Measurements from ENCODE around the gene TMEM135. TPM values are rescaled to one million over a fixed set of nuclear protein-coding genes. Genes with fewer than 3 reads are reported as not detected.
"Not testable (repeated sequence)": the region's sequence is repeated elsewhere in the genome, so short reads cannot be mapped to it uniquely, and the experiment has no call there.

TMEM135 gene
- total RNA-seq, result 43.2 TPM

DNA sequence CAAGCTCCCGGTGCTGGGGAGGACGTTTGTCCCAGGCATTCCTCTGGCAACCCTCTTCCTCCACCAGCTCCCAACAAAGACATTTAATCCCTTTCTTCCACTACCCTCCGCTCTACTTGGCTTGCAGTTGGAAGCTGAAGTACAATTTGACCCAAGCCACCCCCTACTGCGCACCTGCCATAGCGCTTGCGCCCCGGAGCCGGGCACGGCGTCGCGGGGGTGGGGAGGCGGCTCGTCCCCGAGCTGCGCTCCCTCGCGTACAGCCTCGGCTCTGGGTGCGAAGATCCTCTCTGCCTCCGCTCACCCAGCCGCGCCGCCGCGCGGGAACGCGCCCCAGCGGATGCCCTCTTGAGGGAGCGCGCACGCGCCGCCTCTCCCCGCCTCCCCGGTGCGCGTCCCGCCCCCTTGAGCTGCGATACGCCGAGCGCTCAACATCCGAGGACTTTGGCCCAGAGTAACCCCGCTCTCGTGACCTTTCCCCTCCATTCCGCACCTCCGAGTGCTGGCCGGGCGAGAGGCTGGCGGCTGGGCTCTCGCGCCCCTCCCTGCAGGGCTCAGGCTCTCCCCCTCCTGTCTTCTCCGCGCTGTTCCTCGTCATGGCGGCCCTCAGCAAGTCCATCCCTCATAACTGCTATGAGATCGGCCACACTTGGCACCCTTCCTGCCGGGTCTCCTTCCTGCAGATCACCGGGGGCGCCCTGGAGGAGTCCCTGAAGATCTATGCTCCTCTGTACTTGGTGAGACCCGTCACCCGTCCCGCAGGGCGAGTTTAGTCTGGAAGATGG, at the start of gene TMEM135:
TSS of gene TMEM135 (plus strand) at position 485 of the 785 bp plus-strand sequence. CDS start at position 597, 112 bp downstream.
- peak; percentile 94 for DNase-seq

DNA sequence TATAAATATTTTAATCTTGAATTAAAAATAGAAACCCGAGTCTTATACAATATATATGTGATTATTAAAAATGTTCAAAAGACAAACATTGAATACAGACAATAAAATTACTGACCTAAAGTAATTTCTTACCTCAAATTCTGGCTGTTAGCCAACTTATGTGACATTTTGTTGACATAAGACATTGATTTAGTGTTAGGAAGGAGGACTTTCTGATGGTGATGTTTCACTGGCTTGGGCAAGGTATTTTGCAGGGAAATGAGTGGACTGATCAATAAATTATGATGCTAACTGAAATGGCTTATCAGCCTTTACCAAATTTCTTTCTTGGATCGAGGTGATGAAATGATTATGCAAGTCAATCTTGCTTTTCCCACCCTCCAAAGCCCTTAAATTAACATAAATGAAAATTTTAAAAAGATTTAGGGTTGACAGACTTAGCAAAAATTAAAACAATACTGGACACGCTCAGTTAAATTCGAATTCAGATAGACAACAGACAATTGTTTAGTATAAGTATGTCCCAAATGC, 49.3 kb upstream of the TMEM135 start:
- no peak for DNase-seq

DNA sequence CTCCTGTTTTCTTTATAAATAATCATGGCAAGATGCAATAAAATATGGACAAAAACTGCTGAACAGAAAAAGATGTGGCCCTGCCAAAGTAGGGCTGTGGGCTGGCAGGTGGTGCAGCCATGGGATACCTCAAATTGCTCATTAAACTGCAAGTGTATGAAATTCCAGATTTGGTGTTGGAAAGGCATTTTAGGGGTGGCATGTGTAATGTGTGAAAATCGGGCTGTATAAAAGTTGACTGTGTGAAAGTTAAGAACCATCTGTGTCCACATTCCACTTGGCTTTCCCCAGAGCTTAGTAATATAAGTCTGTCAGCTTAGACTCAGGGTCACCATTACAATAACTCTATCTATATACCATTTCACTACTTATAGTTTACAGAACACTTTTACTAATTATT, 47.7 kb upstream of the TMEM135 start:
- DNase-seq, result no peak

DNA sequence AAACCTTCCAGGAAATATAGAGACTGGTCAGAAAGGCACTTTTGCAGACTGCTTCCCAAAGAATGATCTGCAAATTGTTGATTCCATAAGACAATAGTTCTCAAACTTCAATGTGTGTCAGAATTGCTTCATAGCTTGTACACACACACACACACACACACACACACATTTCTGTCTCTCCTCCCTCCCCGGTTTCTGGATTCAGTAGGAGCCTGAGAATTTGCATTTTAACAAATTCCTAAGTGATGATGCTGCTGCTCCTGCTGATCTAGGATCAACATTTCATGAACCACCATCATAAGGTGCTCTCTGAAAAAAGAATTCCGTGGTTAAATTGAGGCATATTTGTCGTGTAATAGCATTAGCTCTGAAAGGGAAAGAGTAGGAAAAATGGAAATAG, 47.2 kb upstream of the TMEM135 start:
- no peak for DNase-seq

DNA sequence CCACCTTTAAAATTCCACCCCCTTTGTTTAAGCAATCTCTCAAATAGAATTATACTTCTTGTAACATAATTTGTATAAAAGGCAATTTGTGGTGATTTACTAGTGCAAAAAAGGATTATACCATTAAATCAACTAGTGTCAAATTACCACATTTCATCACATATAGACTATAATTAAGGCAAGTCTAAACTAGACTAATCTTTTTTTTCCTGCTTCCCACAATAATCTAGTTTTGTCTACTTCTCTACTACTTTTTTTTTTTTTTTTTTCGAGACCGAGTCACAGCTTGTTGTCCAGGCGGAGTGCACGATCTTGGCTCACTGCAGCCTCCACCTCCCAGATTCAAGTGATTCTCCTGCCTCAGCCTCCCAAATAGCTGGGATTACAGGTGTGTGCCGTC, 46.4 kb upstream of the TMEM135 start:
- no peak for DNase-seq

DNA sequence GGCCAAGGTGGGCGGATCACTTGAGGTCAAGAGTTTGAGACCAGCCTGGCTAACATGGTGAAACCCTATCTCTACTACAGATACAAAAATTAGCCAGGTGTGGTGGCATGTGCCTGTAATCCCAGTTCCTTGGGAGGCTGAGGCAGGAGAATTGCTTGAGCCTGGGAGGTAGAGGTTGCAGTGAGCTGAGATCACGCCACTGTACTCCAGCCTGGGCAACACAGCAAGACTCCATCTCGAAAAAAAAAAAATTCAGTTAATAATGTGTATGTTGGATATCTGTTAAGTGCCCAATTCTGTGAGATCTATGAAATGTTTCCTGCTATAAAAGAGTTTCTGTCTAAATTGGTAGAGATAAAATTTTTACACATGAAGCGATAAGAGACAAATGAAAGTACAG, 45.4 kb upstream of the TMEM135 start:
- DNase-seq, result not testable (repeated sequence)

DNA sequence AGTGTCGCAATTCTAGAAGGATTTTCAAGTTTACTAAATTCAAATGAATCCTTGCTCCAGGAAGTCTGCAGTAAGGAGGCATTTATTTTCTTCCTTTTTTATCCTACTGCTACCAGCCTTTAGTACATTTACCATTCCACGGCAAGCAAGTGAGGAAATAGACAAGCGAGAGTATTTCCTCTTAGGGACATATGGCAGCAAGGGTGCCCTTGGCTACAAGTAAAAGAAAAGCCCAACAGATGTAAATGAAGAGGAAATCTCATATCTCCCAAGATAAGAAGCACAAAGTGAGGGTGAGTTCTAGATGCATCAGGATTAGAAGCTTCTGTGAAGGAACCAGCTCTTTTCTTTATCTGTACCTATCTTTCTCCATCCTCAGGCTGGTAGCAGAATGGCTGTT, 44.7 kb upstream of the TMEM135 start:
- no peak for DNase-seq

DNA sequence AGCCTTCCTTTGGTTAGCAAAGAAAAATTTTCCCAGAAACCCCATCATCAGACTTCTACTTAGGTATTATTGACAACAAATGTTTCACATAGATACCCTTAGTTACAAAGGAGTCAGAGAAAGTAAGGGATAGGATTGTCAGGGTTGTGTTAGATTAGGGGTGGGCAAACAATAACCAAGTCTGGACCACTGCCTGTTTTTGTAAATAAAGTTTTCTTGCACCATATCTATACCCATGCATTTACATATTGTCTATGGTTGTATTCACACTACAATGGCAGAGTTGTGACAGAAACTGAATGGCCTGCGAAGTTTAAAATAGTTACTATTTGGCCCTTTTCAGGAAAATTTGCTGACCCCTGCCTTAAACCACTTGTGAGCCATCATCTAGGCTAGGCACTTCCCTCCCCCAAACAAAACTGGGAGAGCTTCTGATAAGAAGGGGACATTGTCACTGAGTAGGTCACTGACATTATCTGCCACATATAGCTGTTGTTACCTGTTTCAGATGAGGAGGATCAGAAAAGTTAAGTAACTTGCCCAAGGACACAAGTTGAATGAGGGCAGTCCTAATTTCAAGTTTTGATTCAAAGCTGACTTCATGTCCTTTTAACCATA, 40.7 kb upstream of the TMEM135 start:
- DNase-seq, result no peak

DNA sequence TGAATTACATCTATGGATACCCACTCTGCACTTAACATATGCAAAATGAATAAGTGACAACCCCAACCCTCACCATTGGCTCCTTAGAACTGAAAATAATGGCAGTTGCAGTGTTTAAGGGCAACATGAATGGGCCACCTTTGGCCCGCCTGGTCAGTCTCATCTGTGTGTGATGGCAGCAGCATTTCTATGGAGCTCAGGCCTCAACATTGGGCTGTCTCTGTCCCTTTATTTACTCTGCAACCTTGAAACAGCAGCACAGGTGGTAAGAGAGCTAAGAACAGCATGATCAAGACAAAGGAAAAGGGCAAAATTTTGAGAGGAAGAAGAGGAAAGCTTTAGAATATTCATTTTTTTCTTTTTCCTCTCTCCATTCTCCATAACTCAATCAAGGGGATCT, 38.3 kb upstream of the TMEM135 start:
- DNase-seq, result no peak

DNA sequence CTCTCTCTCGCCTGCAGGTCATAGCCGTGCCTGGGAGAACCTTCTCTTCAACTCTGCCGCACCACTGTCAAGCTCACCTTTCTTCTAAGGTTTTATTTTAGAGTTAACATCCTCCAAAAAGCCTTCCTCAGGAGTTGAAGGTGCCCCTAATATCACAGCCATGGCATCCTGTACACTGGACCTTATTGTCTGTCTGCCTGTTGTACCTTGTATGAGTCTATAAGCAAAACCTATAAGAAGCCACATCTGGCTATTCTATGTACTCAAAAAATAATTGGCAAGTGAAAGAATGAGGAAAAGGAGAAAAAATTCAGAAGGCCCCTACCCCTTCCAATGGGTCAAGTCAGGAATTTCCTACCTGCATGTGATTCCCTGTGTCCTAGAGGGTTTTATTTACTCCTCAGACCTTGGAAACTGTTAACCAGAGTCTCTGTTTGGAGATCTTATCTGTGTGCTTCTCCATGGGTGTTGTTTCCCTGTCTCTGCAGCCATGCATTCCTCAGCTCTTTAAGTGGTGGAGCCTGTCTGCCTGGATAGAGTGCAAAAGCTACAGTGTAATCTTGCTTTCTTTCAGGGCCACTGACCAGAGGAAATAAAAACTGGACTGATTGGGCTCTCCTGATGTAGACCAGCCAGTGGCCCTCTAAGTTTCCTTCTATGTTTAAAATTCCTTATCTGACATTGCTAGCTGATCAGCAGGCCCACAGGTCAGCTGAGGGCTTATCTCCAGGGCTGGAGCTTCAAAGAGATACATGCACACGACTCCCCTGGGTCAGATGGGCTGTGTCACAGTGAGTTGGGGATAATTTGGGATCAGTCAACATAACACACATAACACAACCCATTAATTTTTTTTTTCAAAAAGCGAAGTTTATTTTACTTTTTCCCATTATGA, 37.6 kb upstream of the TMEM135 start:
- no peak for DNase-seq

DNA sequence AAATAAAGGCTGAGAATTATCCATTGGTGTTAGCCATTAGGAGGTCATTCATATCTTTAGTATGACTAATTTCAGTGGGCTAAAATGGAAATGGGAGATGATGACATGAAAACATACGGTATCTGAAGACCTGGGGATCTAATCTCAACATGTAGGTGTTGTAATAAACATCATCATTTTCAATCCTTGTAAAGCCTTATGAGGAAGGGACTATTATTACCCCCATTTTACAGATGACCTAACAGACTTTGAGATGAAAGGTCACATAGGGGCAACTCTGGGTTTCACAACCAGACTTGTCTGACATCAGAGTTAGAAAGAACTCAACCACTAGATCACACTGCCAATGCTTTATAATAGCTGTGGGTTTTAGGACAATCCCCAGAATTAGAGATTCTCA, 34.8 kb upstream of the TMEM135 start:
- no peak for DNase-seq

DNA sequence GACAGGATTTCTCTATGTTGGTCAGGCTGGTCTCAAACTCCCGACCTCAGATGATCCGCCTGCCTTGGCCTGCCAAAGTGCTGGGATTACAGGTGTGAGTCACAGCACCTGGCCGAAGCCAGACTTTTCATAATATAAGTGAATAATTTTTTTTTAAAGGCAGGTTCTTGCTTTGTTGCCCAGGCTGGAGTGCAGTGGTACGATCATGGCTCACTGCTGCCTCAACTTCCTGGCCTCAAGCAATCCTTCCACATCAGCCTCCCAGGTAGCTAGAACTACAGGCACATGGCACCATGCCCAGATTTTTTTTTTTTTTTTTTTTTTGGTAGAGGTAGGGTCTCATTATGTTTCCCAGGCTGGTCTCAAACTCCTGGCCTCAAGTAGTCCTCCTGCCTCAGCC, 33.5 kb upstream of the TMEM135 start:
- not testable (repeated sequence) for DNase-seq

DNA sequence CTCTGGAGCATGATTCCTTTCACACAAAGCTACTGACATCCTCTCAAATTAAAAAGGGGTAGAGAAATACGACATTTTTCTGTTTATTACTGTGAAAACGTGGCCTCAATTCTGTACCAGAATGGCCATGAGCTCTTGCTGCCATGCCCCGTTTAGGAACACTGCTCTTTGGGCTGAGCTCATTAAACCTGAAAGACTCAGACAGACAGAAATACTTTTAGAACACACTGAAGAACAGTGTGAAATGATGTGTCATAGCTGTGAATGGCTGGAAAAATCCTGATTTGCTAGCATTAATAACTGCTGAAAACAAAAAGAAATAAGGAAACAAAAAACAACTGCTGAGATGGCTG, 32.2 kb upstream of the TMEM135 start:
- no peak for DNase-seq

DNA sequence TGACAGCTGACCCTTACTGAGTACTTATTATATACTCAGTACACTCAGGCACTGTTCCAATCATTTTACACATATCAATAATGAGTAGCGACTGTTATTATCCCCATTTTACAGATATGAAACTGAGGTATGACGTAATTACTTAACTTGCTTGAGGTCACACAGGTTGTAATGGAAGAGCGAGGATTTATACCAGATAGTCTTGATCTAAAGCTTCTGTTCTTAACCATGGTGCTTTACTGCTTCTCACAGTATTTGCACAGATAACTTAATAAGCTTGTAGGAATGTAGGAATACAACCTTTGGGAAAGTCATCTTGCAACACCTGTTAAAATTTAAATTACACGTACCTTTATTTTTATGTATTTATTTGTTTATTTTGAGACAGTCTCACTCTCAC, 31.7 kb upstream of the TMEM135 start:
- DNase-seq, result no peak

DNA sequence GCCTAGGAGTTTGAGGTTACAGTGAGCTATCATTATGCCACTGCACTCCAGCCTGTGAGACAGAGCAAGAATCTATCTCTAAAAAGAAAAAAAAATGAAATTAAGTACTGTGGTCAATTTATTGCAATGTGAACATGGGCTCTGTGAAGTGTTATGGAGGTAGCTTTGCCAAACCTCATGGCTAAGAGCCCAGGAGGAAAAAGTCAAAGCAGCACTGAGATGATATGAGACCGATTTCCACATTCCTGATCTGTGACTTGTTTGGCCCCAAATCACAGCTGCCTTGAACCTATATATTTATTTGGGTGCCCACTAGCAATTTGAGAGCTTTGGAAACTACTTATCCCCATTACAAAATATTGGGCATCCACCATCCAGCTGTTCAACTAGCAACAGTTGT, 29.8 kb upstream of the TMEM135 start:
- no peak for DNase-seq

DNA sequence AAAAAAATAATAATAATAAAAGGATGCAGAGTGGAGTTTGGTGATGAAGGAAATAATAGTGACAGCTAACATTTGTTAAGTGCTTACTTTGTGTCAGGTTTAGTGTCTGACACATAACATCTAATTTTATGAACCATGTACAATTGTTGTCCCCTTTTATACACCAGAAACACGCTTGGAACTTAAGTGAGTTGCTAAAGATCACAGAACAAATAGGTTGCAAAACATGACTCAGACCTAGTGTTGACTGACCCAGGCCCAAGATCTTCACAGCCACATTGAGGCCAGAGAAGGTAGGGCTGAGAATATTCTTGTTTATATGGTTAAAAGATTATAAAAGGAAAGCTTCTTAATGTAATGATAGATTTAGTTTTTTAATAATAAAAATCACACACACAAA, 25.6 kb upstream of the TMEM135 start:
- DNase-seq, result no peak

DNA sequence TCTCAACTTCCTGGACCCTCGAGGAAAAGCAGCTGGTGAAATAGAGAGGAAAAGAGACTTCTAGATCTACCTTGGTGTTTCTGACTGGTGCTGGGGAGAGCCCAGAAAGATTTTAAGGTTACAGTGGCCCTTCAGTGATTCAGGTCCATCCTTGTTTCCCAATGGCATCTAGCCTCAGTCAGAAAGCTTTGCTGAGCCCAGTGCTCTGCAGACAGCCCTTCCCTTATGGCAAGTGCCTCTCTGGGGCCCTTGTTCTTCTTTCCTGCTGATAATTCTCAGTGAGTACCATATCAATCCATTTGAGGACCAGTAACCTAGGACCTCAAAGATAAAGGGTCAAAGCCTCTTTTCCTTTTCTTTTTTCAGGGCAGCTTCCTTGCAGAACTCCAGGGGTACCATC, 25.1 kb upstream of the TMEM135 start:
- no peak for DNase-seq

DNA sequence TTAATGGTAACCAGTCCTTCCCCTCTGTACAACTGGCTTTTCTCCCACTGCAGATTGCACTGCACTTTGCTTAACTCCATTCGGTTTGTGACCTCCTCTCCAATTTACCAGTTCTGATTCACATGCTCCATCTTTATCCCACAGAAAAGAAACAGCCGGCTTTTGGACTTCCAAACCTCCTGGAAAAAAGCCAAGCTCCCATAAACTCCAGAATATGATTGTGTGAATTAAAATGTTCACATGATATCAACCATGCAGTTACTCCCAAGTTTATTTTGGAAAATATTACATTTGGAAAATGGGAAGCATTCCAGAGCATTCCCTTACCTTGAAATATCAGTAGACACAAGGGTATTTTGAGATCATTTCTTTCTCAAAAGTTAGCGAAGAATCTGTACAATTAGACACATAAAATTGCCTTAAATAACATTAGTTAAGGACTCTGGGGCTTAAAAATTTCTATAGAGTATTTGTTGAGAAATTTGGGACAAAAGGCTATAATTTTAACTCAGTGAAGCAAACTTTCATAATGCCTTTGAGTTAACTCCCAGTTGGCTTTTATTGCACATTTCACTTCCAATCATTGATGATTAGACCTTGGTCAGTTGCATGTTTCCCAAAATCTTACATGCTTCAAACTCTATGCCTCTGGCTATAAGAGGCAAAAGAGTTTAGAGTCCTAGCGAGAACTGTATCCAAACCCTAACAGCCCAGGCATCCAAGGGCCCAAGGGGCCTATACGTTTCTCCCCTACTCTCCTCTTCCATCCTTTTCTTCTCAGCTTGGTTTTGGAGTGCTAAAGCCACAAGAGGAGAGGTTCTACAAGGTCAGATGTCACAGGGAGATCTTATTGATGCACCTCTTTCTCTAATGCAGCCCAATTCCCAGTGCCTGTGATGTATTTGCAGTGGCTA, 23.6 kb upstream of the TMEM135 start:
- no peak for DNase-seq

DNA sequence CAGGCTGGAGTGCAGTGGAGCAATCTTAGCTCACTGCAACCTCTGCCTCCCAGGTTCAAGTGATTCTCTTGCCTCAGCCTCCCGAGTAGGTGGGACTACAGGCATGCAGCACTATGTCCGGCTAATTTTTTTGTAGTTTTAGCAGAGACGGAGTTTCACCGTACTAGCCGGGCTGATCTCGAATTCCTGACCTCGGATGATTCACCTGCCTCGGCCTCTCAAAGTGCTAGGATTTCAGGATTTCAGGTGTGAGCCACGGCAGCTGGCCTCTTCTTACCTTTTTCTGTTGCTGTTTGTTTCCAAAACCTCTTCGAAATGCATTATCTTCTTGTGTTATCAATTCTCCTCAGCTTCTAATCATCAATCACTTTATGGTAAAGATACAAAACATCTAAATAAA, 22.1 kb upstream of the TMEM135 start:
- no peak for DNase-seq

DNA sequence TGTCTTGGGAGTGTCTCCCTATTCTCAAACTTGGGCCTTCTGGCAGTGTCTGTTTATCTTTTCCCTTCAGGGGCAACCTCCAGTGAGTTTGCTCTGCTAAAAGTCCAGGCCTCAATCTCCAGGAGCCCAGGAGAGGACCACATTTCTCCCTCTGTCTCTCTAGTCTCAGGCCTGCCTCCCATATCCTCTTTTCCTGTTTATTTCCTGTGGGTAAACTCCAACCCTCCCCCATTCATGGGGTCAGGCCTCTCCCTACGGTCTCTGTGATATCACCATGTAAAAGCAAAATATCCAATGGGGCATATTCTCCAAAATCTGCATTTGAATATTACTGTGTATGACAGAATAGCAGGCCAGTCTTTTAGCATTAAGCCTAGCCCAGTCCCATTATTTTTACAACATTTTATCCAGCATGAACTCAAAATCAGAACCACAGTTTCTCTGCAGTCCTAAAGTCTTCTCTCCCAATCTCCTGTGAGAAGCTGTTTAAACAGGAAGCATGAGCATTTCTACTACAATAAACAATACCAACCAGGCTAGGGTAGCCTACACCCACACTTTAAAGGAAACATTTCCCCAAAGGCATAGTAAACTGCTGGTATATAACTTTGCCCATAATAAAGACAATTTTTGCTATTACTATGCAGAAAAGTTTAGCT, 18.0 kb upstream of the TMEM135 start:
- no peak for DNase-seq

DNA sequence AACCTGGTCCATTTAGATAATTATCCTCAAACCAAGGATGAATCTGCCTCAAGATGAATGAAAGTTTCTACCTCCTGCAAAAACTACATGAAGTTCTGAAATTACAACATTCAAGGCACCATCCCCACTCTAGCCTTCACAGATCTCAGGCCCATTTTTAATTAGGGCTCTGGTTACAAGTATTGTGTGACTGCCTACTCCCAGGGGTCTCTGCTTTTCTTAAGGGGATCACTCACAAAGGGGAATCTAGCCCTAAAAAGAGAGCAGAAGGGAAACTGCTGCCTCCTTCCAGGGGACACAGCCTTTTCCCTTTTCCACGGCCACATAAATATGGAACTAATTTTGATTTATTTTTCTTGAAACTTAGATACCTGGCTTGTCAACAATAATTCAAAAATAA, 17.4 kb upstream of the TMEM135 start:
- DNase-seq, result no peak

Data from occipital lobe (tissue), 2 donors.